K562 (cell line): Measurements from ENCODE around the gene GOLGA6D. TPM values are rescaled to one million over a fixed set of nuclear protein-coding genes. Genes with fewer than 3 reads are reported as not detected.

Experiments used
- FOS ChIP-seq: IDR thresholded peaks from 3 replicates; pipeline ENCODE4 v1.6.1; 2011; ENCODE audit not compliant: insufficient read length; ENCODE audit errors: extremely low read depth
- KDM5B ChIP-seq: fragments of 200-600 bp; sonication (generic); IDR thresholded peaks from 2 replicates; pipeline ENCODE4 v1.6.1; 2012; ENCODE audit warnings: low read depth, mild to moderate bottlenecking, moderate library complexity, low read length, control low read depth, inconsistent platforms; ENCODE audit not compliant: insufficient replicate concordance
- PHB2 ChIP-seq: fragments of 450-650 bp; IDR thresholded peaks from 2 replicates; pipeline ENCODE4 v1.6.1; 2017; ENCODE audit warnings: low read depth
- YBX1 ChIP-seq: fragments of 450-650 bp; IDR thresholded peaks from 2 replicates; pipeline ENCODE4 v1.7.1; 2016; ENCODE audit warnings: mild to moderate bottlenecking
- ZBTB7A ChIP-seq: IDR thresholded peaks from 2 replicates; pipeline ENCODE4 v1.6.1; 2011; ENCODE audit warnings: low read depth, mild to moderate bottlenecking, low read length, moderate library complexity, borderline replicate concordance; ENCODE audit not compliant: control insufficient read depth
- ZNF354B ChIP-seq: fragments of 250-450 bp; sonication (Bioruptor Pico); IDR thresholded peaks from 2 replicates; pipeline ENCODE4 v1.4.0; 2020
- ZNF785 ChIP-seq: fragments of 250-450 bp; sonication (Bioruptor Pico); IDR thresholded peaks from 2 replicates; pipeline ENCODE4 v1.4.0; 2020; ENCODE audit warnings: mild to moderate bottlenecking
- polyA plus RNA-seq, 8 experiments: library from polyadenylated mRNA; depleted of rRNA in 4 of 8; stranded (reverse) in 5 of 8; unstranded in 3 of 8; fragments of >200 nt; fragmentation: Nextera tagmentation in 2 of 8; fragmentation: Illumina TruSeq in 1 of 8; extraction: Ambion mirVana in 2 of 8; extraction: Trizol in 1 of 8; gene quantifications; 2 replicates each; pipeline versions ENCODE4 v1.2.1 to v1.2.3, GENCODE V29; 2011 to 2014; ENCODE audit warnings: inconsistent platforms in 1 of 8, missing spikeins in 1 of 8
- total RNA-seq, 7 experiments: library from RNA; depleted of rRNA in 6 of 7; stranded (reverse); fragments of >200 nt in 6 of 7; fragmentation: Illumina TruSeq in 2 of 7; extraction: Trizol in 2 of 7; gene quantifications; 2 replicates each; pipeline versions ENCODE4 v1.2.1 to v1.2.3, GENCODE V29; 2011 to 2021; ENCODE audit warnings: low replicate concordance in 1 of 7
- TF ChIP-seq, protein P1 (sequence below): fragments of 450-650 bp; formaldehyde crosslinking; IDR thresholded peaks from 2 replicates; pipeline ENCODE4 v1.4.0; 2020; ENCODE audit warnings: mild to moderate bottlenecking, mixed read lengths
- TF ChIP-seq, protein P2 (sequence below): fragments of 450-650 bp; IDR thresholded peaks from 2 replicates; pipeline ENCODE4 v1.7.1; 2018; ENCODE audit warnings: mild to moderate bottlenecking, low read depth; ENCODE audit not compliant: partially characterized antibody

GOLGA6D gene
- total and polyA plus RNA-seq, 9 of the 15 experiments (the other 6 are each of a cell fraction or from before 2014, with no cell fraction given), result not detected

DNA sequence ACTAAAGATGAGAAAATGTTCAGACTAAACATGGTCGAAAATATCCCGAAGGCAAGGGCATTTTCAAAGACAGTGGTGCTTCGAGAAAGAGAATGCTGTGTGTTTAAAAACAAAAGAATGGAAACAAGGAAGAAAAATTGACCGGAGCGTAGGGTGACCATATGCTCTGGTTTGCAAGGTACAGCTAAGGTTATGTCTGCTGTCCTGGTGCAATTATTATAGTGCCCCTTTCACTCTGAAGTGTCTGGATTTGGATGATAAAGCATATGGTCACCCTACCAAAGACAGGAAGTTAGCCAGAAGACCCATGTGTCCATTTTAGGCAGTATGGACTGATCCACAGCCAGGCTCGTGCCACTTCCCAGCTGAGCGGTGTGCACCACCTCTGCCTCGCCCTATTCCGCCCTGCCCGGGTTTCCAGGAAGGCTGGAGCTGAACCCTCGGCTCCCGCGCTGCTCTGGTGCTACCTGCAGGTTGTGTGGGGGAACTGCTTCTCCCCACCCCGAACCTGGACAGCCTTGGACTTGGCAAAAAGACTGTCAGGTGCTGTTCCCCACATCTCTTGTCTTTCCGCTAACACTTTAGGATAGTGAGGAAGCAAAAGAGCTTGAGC is 25.2 kb downstream of the GOLGA6D start (continued):
- TF ChIP-seq, protein P1, sequence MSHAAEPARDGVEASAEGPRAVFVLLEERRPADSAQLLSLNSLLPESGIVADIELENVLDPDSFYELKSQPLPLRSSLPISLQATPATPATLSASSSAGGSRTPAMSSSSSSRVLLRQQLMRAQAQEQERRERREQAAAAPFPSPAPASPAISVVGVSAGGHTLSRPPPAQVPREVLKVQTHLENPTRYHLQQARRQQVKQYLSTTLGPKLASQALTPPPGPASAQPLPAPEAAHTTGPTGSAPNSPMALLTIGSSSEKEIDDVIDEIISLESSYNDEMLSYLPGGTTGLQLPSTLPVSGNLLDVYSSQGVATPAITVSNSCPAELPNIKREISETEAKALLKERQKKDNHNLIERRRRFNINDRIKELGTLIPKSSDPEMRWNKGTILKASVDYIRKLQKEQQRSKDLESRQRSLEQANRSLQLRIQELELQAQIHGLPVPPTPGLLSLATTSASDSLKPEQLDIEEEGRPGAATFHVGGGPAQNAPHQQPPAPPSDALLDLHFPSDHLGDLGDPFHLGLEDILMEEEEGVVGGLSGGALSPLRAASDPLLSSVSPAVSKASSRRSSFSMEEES (CRISPR knock-in tag), result no peak
- TF ChIP-seq ZBTB7A (no peak), FOS (no peak), ZNF354B (CRISPR knock-in tag) (no peak), YBX1 (no peak), ZNF785 (CRISPR knock-in tag) (no peak), PHB2 (no peak), KDM5B (no peak)
- TF ChIP-seq, protein P2, sequence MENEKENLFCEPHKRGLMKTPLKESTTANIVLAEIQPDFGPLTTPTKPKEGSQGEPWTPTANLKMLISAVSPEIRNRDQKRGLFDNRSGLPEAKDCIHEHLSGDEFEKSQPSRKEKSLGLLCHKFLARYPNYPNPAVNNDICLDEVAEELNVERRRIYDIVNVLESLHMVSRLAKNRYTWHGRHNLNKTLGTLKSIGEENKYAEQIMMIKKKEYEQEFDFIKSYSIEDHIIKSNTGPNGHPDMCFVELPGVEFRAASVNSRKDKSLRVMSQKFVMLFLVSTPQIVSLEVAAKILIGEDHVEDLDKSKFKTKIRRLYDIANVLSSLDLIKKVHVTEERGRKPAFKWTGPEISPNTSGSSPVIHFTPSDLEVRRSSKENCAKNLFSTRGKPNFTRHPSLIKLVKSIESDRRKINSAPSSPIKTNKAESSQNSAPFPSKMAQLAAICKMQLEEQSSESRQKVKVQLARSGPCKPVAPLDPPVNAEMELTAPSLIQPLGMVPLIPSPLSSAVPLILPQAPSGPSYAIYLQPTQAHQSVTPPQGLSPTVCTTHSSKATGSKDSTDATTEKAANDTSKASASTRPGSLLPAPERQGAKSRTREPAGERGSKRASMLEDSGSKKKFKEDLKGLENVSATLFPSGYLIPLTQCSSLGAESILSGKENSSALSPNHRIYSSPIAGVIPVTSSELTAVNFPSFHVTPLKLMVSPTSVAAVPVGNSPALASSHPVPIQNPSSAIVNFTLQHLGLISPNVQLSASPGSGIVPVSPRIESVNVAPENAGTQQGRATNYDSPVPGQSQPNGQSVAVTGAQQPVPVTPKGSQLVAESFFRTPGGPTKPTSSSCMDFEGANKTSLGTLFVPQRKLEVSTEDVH, result no peak
